AG04449 (cell line): ENCODE measurements around the gene LDLRAD4.

Experiments
- CTCF ChIA-PET: fragments of 350-600 bp; formaldehyde crosslinking; extraction: SDS; loops from one replicate; lab custom pipeline; 2021; ENCODE audit warnings: antibody characterized with exemption; lab: Yijun Ruan, JAX
- POLR2A ChIA-PET: fragments of 400-600, 350-600 bp; formaldehyde crosslinking; extraction: SDS; loops from one replicate; lab custom pipeline; 2020; ENCODE audit warnings: antibody characterized with exemption, inconsistent platforms; lab: Yijun Ruan, JAX
- DNase-seq: peaks from one replicate; pipeline ENCODE4 v3.0.0-alpha.2; 2010; ENCODE audit warnings: low read depth, low spot score
- H3K4me3 ChIP-seq: 2 replicates; pipeline ENCODE4 v1.5.1; 2011; ENCODE audit warnings: low read depth, mild to moderate bottlenecking, control low read depth, low read length
- CTCF ChIP-seq: IDR thresholded peaks from one replicate; pipeline ENCODE4 v1.5.1; 2011; ENCODE audit warnings: mild to moderate bottlenecking, moderate library complexity, low read length, control low read depth, inconsistent platforms; ENCODE audit not compliant: insufficient read depth; ENCODE audit errors: missing control alignments

Gene LDLRAD4

DNA sequence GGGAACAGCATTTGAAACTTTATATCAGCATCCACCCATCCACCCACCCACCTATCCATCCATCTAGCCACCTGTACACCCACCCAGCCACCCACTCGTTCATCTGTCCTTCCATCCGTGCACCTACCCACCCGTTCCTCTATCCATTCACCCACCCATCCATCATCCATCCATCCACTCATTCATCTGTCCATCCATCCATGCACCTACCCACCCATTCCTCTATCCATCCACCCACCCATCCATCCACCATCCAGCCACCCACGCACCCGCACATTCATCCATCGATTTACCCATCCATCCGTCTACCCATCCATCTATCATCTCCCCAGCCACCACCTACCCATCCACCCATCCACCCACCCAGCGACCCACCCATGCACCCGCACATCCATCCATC, 24.8 kb downstream of the LDLRAD4 start:
- DNase-seq, result no peak
- TF ChIP-seq CTCF, result no peak
- CTCF ChIA-PET, result no interaction called here
- no peak overlapping the region for H3K4me3 ChIP-seq
- POLR2A ChIA-PET, result no interaction called here

- no peak for TF ChIP-seq CTCF
- DNase-seq, result no peak
- no peak overlapping the region for H3K4me3 ChIP-seq
- ChIA-PET POLR2A (no interaction called here), CTCF (no interaction called here)
These were observed 25.6 kb downstream of the LDLRAD4 start for GRCh38 chr18:13244135-13244534.

DNA sequence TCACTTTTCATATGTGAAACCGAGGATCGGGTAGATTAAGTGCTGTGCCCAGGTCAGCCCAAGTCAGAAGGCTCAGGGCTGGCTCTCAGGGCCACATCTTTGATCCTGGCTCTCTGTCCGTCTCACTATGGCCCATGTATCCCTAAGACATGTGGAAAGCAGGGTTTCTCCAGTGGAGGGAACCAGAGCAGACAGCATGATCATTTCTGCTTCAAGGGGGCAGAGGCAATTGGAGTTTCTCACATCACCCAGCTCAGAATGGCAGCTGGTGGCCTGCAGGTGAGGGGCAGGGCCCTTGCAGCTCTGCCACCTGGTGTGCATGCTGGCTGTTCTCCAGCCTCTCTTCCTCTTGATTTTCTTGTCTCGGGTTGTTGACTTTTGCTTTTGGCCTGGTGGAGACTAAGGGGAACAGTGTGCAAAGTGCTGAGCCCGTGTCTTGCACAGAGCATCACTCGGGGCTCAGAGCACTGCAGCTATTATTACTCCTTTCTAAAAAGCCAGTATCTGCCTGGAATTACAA, 27.0 kb downstream of the LDLRAD4 start:
- POLR2A ChIA-PET, result no interaction called here
- DNase-seq, result no peak
- no peak for TF ChIP-seq CTCF
- no peak overlapping the region for H3K4me3 ChIP-seq
- CTCF ChIA-PET, result interaction anchor here (0.8 kb wide), 1 partner anchor 273 kb away, joined by 4 read pairs; no protein-coding TSS in a partner anchor

DNA sequence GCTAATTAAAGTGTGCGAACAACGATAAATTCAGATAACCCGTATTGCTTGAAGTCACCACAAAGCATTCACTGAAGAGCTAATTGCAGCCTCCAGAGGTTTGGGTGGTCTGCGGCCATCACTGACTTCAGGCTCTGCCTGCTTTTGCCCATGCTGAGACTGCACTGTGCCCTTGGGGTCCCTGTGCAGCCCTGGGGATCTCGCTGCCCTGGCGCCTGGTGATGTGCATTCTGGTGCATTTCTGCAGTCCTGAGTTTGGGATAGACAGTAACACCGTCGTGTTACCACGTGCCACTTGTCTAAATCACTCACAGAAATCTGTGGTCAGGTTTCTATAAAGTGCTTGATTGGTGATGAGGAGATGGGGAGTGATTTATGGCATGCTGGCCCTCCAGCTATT, 27.6 kb downstream of the LDLRAD4 start:
- no peak overlapping the region for H3K4me3 ChIP-seq
- no peak for TF ChIP-seq CTCF
- DNase-seq, result no peak
- ChIA-PET CTCF (interaction anchor here (0.8 kb wide), 1 partner anchor 273 kb away, joined by 4 read pairs; no protein-coding TSS in a partner anchor), POLR2A (no interaction called here)

- ChIA-PET CTCF (no interaction called here), POLR2A (no interaction called here)
- no peak for DNase-seq
- no peak for TF ChIP-seq CTCF
- no peak overlapping the region for H3K4me3 ChIP-seq
These were observed 28.0 kb downstream of the LDLRAD4 start for GRCh38 chr18:13246591-13246990.

DNA sequence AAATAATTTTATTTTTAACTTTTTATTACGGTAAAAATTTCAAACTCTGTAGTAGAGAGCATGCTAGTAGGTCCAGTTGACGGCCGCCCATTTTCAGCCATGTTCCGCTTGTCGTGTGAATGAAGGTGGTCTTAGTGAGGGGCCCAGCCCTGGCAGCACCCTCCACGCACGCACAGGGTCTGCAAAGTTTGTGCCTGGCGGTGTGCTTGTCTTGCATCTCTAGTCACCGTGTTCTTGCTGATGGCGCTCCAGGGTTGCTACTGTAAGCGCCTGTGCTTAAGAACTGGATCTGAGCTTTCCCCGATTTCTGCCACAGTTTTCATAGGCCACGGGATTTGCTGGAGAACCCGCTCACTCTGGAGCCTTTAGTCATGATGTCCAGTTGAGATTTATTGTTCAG, 28.9 kb downstream of the LDLRAD4 start:
- POLR2A ChIA-PET, result no interaction called here
- CTCF ChIA-PET, result no interaction called here
- DNase-seq, result no peak
- no peak for TF ChIP-seq CTCF
- no peak overlapping the region for H3K4me3 ChIP-seq
